Muscle of leg (tissue), 11 donors: Measurements from ENCODE around the gene HECW1. TPM values are rescaled to one million over a fixed set of nuclear protein-coding genes. Genes with fewer than 3 reads are reported as not detected.
"Not testable (repeated sequence)": the region's sequence is repeated elsewhere in the genome, so short reads cannot be mapped to it uniquely, and the experiment has no call there.

ENCODE experiments used
- DNase-seq: peaks from one replicate; pipeline ENCODE4 v3.0.0; 2013
- H3K27ac ChIP-seq: one replicate; pipeline ENCODE4 v1.5.1; 2013; ENCODE audit warnings: mild to moderate bottlenecking, low read length, control low read depth
- H3K27me3 ChIP-seq: one replicate; pipeline ENCODE4 v1.6.1; 2013; ENCODE audit warnings: low read length; ENCODE audit not compliant: control insufficient read depth, insufficient read depth
- H3K36me3 ChIP-seq: one replicate; pipeline ENCODE4 v1.6.1; 2013; ENCODE audit warnings: low read length; ENCODE audit not compliant: control insufficient read depth, insufficient read depth
- H3K4me1 ChIP-seq: one replicate; pipeline ENCODE4 v1.6.1; 2013; ENCODE audit warnings: low read length; ENCODE audit not compliant: control insufficient read depth, insufficient read depth
- H3K4me3 ChIP-seq: one replicate; pipeline ENCODE4 v1.5.1; 2013; ENCODE audit warnings: low read length, control low read depth
- H3K9me3 ChIP-seq: replicated peaks from 2 replicates; pipeline ENCODE4 v1.6.1; 2013; ENCODE audit warnings: low read depth, low read length; ENCODE audit not compliant: control insufficient read depth
- whole genome bisulfite sequencing: methylation state at CpG from one replicate; pipeline ENCODE4 v1.1.5; 2013; ENCODE audit warnings: missing lambda C conversion rate; ENCODE audit not compliant: insufficient coverage; 5-methylcytosine and 5-hydroxymethylcytosine counted together
- polyA plus RNA-seq, 8 donors: library from polyadenylated mRNA; unstranded; fragments of 120-200 nt; gene quantifications; one replicate each; pipeline versions ENCODE4 v1.2.1 to v1.2.3, GENCODE V29; 2013; ENCODE audit warnings: inconsistent platforms in 1 of 8, low replicate concordance in 1 of 8; ENCODE audit not compliant: insufficient read length in 8 of 8, insufficient read depth in 1 of 8
- total RNA-seq: library from RNA; stranded (reverse); fragments of 120-200 nt; gene quantifications from one replicate; pipeline ENCODE4 v1.2.4, GENCODE V29; 2013

HECW1 gene
- total and polyA plus RNA-seq, 9 donors = 0.13 to 1.7 (median 0.51) TPM; not detected in 1

DNA sequence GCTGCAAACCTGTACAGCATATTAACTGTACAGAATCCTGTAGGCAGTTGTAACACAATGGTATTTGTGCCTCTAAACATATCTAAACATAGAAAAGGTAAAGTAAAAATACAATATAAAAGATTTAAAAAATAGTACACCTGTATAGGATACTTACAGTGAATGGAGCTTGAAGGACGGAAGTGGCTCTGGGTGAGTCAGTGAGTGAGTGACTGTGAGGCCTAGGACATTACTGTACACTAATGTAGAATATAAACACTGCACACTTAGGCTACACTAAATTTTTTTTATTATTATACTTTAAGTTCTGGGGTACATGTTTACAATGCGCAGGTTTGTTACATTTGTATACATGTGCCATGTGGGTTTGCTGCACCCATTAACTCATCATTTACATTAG is 373.1 kb downstream of the HECW1 start:
- no peaks in the 10 kb centered on the region for H3K9me3 ChIP-seq
- H3K4me1 ChIP-seq = peaks cover 4% of the 10 kb centered on the region
- no peaks in the 10 kb centered on the region for H3K36me3 ChIP-seq
- H3K27me3 ChIP-seq = no peaks in the 10 kb centered on the region
- WGBS = no CpG with 5 or more reads among the region's 2 CpGs
- H3K4me3 ChIP-seq = no peak overlapping the region
- no peak overlapping the region for H3K27ac ChIP-seq
- DNase-seq = no peak

DNA sequence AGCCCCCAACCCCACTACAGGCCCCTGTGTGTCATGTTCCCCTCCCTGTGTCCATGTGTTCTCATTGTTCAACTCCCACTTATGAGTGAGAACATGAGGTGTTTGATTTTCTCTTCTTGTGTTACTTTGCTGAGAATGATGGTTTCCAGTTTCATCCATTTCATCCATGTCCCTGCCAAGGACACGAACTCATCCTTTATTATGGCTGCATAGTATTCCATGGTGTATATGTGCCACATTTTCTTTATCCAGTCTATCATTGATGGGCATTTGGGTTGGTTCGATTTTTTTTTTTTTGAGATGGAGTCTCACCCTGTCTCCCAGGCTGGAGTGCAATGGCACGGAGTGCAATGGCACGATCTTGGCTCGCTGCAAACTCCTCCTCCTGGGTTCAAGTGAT is 373.6 kb downstream of the HECW1 start:
- not testable (repeated sequence) for H3K9me3 ChIP-seq, H3K27ac ChIP-seq, H3K36me3 ChIP-seq, H3K4me3 ChIP-seq, DNase-seq, H3K4me1 ChIP-seq, H3K27me3 ChIP-seq
- WGBS = 95% methylated on average over 4 of the region's 5 CpGs

DNA sequence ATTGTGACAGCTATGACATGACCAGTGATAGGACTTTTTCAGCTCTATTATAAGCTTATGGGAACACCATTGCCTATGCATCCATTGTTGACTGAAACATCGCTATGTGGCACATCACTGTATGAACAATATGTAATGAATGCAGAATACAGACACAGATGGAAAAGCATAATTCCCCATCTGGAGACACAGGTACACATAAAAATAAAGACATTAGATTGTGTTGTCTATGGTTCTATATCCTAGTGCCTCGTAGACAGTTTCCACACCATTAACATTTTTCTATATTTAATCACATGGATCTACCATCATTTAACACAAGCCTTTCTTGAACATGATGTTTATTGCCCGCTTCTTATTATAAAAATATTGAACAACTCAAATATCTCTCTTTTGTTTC is 374.2 kb downstream of the HECW1 start:
- no peak overlapping the region for H3K4me3 ChIP-seq
- no peaks in the 10 kb centered on the region for H3K27me3 ChIP-seq
- no CpG with 5 or more reads among the region's 3 CpGs for WGBS
- no peak overlapping the region for H3K27ac ChIP-seq
- H3K4me1 ChIP-seq = peaks cover 4% of the 10 kb centered on the region
- DNase-seq = no peak
- H3K9me3 ChIP-seq = no peaks in the 10 kb centered on the region
- H3K36me3 ChIP-seq = no peaks in the 10 kb centered on the region

DNA sequence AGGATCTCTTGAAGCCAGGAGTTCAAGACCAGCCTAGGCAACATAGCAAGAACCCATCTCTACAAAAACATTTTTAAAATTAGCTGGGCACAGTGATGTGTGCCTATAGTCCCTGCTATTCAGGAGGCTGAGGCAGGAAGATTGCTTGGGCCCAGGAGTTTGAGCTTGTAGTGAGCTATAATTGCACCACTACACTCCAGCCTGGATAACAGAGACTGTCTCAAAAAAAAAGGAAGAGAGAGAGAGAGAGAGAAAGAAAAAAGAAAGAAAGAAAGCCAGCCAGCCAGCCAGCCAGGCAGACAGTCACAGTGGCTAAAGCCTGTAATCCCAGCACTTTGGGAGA is 375.3 kb downstream of the HECW1 start:
- no peak for DNase-seq
- H3K4me1 ChIP-seq = no peaks in the 10 kb centered on the region
- no peaks in the 10 kb centered on the region for H3K9me3 ChIP-seq
- H3K27ac ChIP-seq = no peak overlapping the region
- no peak overlapping the region for H3K4me3 ChIP-seq
- H3K27me3 ChIP-seq = no peaks in the 10 kb centered on the region
- no peaks in the 10 kb centered on the region for H3K36me3 ChIP-seq

DNA sequence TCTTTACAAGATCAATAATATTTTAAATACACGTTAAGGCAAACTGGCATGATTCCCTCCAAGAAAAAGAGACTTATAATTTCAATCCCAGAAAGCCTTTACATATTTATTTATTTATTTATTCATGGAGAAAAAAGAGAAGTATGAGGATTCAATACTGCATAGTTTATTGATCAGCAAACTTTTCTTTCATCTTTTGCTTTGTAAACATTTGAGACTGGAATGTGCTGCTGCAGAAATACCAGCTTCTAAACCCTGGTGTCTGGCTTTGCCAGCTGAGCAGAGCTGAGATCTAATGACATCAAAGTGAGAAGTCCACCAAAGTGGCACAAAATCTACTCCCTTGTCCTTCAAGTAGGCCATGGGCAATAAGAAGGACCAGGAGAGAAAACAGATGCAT is 376.8 kb downstream of the HECW1 start:
- no peaks in the 10 kb centered on the region for H3K27me3 ChIP-seq
- no peak overlapping the region for H3K27ac ChIP-seq
- no peak overlapping the region for H3K4me3 ChIP-seq
- WGBS = no CpG with 5 or more reads among the region's 1 CpG
- H3K36me3 ChIP-seq = no peaks in the 10 kb centered on the region
- no peaks in the 10 kb centered on the region for H3K9me3 ChIP-seq
- DNase-seq = no peak
- H3K4me1 ChIP-seq = no peaks in the 10 kb centered on the region

DNA sequence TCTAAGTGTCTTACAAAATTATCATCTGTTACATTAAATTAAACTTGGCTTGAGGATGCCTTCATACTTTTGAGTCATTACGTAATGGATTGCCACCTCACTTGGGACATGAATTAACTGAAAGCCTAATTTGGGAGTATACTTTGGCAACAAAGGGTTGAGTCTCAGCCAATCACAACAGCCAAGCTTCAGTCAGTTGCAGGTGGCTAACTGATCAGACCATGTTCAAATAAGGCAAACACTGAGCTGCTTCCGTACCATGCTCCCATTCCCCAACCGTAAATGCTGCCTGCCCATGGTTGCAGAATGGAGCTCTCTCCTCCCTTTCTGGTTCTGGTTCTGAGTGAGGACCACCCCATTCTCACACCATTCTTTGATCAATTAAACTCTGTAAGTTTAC is 377.6 kb downstream of the HECW1 start:
- H3K4me3 ChIP-seq = no peak overlapping the region
- WGBS = 66% methylated on average over 2 of the region's 3 CpGs

DNA sequence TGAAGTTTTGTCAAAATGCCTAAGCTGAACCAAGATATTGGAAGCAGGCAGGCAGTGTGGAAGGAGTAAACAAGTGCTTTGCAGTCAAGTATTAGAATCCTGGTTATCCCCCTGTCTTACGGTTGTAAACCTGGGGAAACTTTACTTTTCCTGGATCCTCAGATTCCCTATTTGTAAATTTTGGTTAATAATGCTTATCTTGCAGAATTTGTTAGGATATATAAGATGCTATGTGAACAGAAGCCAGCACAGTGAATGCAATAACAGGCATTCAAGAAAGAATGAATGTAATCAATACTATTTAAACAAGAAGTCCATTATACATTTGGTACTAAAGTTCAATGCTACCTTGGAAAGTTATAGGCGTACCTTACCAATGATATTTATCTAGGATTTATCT is 378.7 kb downstream of the HECW1 start:
- Histone ChIP-seq H3K27me3 (no peaks in the 10 kb centered on the region), H3K36me3 (no peaks in the 10 kb centered on the region), H3K4me3 (no peak overlapping the region), H3K27ac (no peak overlapping the region), H3K4me1 (no peaks in the 10 kb centered on the region), H3K9me3 (no peaks in the 10 kb centered on the region)
- WGBS = no CpG with 5 or more reads among the region's 2 CpGs
- no peak for DNase-seq

More for the DNA sequence above, 377.6 kb downstream of the HECW1 start:
- H3K27ac ChIP-seq = no peak overlapping the region
- H3K27me3 ChIP-seq = no peaks in the 10 kb centered on the region
- H3K36me3 ChIP-seq = no peaks in the 10 kb centered on the region
- H3K4me1 ChIP-seq = no peaks in the 10 kb centered on the region
- DNase-seq = no peak
- H3K9me3 ChIP-seq = no peaks in the 10 kb centered on the region

DNA sequence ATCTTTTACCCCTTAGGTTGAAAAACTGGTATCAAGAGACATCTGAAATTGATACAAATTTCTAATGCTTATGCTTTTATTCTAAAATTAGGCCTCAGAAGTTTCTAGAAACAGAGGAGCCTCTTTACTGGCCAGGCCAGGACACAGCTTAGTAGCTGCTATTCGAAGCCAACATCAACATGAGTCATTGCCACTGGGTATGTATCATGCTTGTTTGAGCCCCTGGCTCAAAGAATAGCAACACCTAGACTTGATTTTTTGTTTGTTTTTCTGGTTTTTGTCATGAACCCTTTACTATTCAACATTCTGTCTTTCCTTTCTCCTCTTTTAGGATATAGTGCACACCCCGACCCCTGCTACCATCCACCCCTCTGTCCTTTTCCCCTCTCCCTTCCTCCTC is 379.5 kb downstream of the HECW1 start:
- Histone ChIP-seq H3K36me3 (no peaks in the 10 kb centered on the region), H3K9me3 (no peaks in the 10 kb centered on the region), H3K4me3 (no peak overlapping the region), H3K27ac (no peak overlapping the region), H3K27me3 (no peaks in the 10 kb centered on the region), H3K4me1 (no peaks in the 10 kb centered on the region)
- no peak for DNase-seq
- WGBS = 83% methylated on average over 2 of the region's 2 CpGs

DNA sequence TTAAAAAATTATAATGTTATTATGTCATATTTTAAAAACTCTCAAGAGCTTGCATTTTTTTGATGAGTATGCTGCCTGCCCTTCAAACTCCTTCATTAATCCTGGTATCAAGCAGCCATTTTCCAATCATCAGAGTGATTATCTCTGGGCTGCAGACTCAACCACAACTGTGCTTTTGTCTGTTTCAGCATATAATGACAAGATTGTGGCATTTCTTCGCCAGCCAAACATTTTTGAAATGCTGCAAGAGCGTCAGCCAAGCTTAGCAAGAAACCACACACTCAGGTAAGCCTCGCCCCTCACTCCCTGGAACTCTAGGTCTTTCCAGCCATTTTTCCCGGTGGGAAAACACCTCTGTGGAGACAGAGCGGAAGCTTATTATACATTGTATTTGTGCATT is 380.4 kb downstream of the HECW1 start:
- Histone ChIP-seq H3K4me3 (no peak overlapping the region), H3K9me3 (no peaks in the 10 kb centered on the region), H3K36me3 (no peaks in the 10 kb centered on the region), H3K27ac (no peak overlapping the region), H3K27me3 (no peaks in the 10 kb centered on the region), H3K4me1 (no peaks in the 10 kb centered on the region)
- no peak for DNase-seq
- 80% methylated on average over 1 of the region's 5 CpGs for WGBS

DNA sequence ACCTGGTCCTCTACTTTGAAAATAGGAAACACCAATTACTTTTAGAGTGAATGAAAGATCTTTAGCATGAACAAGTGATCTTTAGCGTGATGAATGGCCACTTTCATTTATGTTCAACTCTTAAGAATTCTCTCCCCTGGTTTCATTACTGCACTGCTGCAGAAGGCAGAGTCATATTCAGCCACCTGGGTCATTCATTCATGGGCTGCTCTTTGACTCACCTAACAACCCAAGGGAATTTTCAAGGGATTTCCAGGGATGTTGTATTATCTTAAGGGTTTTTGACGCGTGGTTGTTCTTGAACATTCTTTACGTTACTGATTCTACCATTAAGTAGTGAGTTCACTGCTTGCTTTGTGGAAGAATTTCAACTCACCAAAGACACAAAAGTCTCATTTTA is 383.1 kb downstream of the HECW1 start:
- H3K9me3 ChIP-seq = no peaks in the 10 kb centered on the region
- H3K27ac ChIP-seq = no peak overlapping the region
- H3K27me3 ChIP-seq = peaks cover 3% of the 10 kb centered on the region
- no peak for DNase-seq
- H3K36me3 ChIP-seq = no peaks in the 10 kb centered on the region
- no peaks in the 10 kb centered on the region for H3K4me1 ChIP-seq
- no peak overlapping the region for H3K4me3 ChIP-seq
- no CpG with 5 or more reads among the region's 4 CpGs for WGBS

DNA sequence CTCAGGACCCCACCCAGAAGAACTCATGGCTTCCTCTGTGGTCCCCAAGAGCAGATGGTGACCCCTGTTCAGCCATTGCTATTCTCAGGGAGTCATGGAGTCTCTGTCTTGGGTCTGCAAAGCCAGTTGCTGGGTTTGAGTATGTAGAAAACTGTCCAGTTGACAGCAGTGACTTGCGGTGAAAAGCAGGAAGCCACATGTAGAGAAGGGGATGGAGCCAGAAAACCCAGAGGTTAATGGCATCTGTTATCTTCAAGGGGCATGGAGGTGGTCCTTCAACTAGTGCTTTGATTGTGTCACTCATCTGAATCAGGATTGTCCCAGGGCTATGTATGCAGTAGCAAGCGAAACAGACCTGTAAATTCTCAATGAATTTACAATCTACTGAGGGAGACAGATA is 384.1 kb downstream of the HECW1 start:
- DNase-seq = no peak
- Histone ChIP-seq H3K9me3 (no peaks in the 10 kb centered on the region), H3K36me3 (no peaks in the 10 kb centered on the region), H3K27me3 (peaks cover 3% of the 10 kb centered on the region), H3K4me1 (no peaks in the 10 kb centered on the region), H3K4me3 (no peak overlapping the region), H3K27ac (no peak overlapping the region)
- WGBS = 100% methylated on average over 1 of the region's 2 CpGs
